Stimulated activated naive CD4-positive, alpha-beta T cell (primary cell): ENCODE data around the gene MYCBP.
A peak's percentile ranks its signal among the peaks of the same experiment; 100 is the strongest.

Source experiments
- DNase-seq, 6 experiments: peaks; one replicate each; lab custom pipeline; 2025; lab: John Stamatoyannopoulos, UW

MYCBP gene

GRCh38 chr1:38820860-38821259, 52.3 kb downstream of the MYCBP start:
- no peak for DNase-seq

- DNase-seq, result no peak
These were observed 53.6 kb downstream of the MYCBP start for GRCh38 chr1:38819516-38819915.

GRCh38 chr1:38819040-38819439, 54.1 kb downstream of the MYCBP start:
- DNase-seq, result no peak

DNA sequence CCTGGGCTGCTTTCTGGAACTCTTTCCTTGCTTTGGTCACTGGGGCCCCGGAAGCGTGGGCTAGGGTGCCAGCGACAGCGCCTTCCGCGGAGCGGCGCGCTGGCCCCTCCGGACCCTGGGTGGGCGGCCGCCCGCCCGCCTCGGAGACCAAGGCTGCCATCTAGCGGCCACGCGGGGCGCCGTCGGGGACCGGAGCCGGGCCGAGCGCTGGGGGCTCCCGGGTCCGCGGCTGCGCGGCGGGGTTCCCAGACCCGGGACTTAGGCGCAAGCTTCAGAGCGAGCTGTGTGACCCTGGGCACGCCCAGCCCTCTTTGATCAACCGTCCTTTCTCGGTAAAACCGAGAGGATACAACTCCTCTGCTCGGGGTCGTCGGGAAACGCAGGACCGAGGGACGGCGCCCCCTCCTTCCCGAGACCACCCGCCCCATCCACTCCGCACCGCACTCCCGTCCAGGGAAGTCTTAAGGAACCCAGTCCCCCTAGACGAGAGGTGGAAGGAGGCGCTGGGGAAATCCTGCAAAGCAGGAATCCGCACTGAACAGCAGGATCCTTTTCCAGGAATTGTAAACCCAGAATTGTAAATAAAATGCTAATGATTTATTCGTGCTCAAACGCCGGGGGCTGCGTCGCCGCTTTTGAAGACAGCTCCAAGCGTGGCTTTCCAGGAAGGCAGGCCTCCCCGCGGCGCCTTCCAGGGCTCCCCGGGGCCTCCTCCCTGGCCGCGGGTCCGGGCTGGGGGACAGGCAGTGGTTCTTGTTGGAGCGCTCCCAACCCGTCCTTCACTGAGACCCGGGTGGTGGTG, 54.8 kb downstream of the MYCBP start:
- peak in 4 of 6 experiments; percentile 14 to 36 (median 27) for DNase-seq

DNA sequence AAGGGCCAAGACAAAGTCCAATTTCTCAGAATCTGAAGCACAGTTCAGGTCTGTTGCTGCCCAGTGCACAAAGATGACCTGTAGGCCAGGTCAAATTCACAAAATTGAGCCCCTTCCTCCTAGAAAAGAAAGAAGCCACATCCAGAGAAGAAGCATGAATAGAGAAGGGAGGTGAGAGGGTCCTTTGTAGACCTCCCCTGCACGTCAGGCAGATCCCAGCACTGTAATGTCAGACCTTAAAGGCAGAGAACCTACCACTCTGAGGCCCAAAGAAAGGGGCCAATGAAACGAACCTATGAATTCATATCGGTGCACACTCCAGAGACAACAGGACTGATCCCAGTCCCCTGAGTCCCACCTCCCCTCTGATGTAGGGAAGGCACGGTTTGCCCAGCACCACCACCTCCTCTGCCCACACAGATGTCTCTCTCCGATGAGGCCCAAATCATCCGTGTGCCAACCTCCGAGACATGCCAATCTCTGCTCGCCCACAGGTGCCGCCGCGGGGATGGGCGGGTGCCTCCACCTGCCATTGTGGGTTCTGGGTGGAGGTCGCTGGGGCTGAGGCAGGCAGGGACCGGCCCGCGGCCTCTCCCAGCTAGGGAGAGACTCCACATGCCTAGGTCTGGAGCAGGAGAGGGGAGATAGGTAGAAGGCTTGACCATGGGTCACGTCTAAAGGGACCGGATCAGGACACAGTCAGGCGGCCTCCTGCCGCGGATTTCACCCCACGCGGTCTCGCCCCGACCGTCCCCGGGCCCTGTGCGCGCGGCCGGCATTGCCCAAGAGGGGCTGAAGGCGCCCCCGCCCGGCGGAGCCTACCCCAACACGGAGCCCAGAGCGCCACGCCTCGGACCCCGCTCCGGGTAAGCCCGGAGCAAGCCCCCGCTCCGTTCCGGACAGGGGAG, 55.6 kb downstream of the MYCBP start:
- no peak for DNase-seq

DNA sequence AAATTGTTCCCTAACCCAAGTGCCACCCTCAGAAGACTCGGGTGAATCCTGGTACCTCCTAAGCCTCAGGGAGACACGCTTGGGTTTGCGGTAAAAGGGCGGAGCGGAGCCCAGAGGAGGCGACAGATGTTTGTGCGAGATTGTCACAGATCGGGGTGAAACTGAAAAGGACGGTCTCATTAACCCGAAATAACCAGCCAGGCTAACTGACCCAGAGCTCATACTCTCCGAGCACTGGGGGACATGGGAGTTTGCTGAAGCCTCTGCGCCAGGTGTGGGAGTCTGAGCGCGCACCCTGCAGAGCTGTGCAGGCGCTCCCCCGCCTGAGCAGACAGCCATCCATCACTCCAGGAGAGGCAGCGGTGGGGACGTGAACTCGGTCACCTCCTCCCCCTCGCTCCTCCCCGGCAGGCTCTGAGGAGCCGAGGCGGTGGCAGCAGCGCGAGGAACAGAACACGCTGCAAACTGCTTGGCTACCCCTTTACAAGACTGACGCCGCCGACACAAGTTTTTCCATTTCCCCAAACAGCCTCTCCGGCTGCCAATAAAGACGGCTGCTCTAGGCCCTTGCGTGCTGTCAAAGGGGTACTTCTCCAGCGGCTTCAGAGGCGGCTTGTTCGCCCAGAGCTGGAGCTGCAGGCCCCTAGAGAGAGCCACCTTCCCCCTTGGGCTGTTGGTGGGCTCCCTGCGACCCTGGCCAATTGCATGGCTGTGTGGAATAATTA, 57.1 kb downstream of the MYCBP start:
- DNase-seq, result peak in 2 of 6 experiments; percentile 6 to 11

DNA sequence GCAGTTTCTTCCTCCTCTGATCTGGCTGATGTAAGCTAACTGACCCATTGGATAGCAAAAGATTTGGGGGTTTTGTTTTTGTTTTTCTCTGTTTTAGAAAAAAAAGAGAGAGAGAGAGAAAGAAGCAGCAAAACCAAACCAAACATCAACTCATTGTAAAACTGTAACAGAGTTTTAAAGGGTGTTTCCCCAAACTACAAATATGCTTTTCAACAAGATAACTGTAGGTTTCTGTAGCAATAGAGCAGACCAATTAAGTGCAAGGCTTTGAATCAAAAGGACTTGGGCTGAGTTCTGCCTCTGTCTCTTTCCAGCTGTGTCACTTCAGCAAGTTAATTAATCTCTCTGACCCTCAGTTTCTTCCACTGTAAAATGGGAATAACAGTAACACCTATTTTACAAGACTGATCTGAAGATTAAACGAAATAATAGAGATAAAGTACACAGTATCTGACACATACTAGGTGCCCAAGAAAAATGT, 58.1 kb downstream of the MYCBP start:
- DNase-seq, result no peak

- no peak for DNase-seq
These were observed 58.6 kb downstream of the MYCBP start for GRCh38 chr1:38814444-38814983.

GRCh38 chr1:38812981-38813380, 60.2 kb downstream of the MYCBP start:
- DNase-seq, result no peak
